NCI-H2029 treated with DMSO at 0.1 percent for 48 hours (cell line): ENCODE data around the gene UMAD1.
A peak's percentile ranks its signal among the peaks of the same experiment; 100 is the strongest.
"Not testable (repeated sequence)": the region's sequence is repeated elsewhere in the genome, so short reads cannot be mapped to it uniquely, and the experiment has no call there.

Experiments
- DNase-seq: peaks from one replicate; lab custom pipeline; 2025; lab: John Stamatoyannopoulos, UW

UMAD1 gene

GRCh38 chr7:7652798-7653540 is 12.4 kb downstream of the UMAD1 start:
- DNase-seq: no peak

GRCh38 chr7:7653593-7654187 is 13.1 kb downstream of the UMAD1 start:
- no peak for DNase-seq

GRCh38 chr7:7654964-7655715 is 14.6 kb downstream of the UMAD1 start:
- DNase-seq: no peak

- DNase-seq: not testable (repeated sequence)
Measured at GRCh38 chr7:7656459-7656858, 15.9 kb downstream of the UMAD1 start.

- no peak for DNase-seq
Measured at GRCh38 chr7:7662527-7662926, 22.0 kb downstream of the UMAD1 start.

GRCh38 chr7:7664291-7664690 is 23.7 kb downstream of the UMAD1 start:
- no peak for DNase-seq

- DNase-seq: no peak
Measured at GRCh38 chr7:7665031-7665430, 24.5 kb downstream of the UMAD1 start.

- no peak for DNase-seq
Measured at GRCh38 chr7:7667187-7667586, 26.6 kb downstream of the UMAD1 start.

GRCh38 chr7:7668706-7669105 is 28.2 kb downstream of the UMAD1 start:
- DNase-seq: no peak

- DNase-seq: no peak
Measured at GRCh38 chr7:7670490-7670889, 29.9 kb downstream of the UMAD1 start.

- no peak for DNase-seq
Measured at GRCh38 chr7:7671361-7671760, 30.8 kb downstream of the UMAD1 start.

GRCh38 chr7:7672545-7673239 is 32.1 kb downstream of the UMAD1 start:
- DNase-seq: no peak

- DNase-seq: no peak
Measured at GRCh38 chr7:7673240-7673550, 32.6 kb downstream of the UMAD1 start.

GRCh38 chr7:7675686-7676085 is 35.1 kb downstream of the UMAD1 start:
- no peak for DNase-seq

- DNase-seq: peak; percentile 45
Measured at GRCh38 chr7:7679640-7680039, 39.1 kb downstream of the UMAD1 start.

- peak; percentile 82 for DNase-seq
Measured at GRCh38 chr7:7681191-7681935, 40.8 kb downstream of the UMAD1 start.

- no peak for DNase-seq
Measured at GRCh38 chr7:7681936-7682329, 41.4 kb downstream of the UMAD1 start.

GRCh38 chr7:7682861-7683260 is 42.3 kb downstream of the UMAD1 start:
- no peak for DNase-seq

- DNase-seq: no peak
Measured at GRCh38 chr7:7686811-7687508, 46.4 kb downstream of the UMAD1 start.

GRCh38 chr7:7687800-7688199 is 47.2 kb downstream of the UMAD1 start:
- DNase-seq: no peak

GRCh38 chr7:7688310-7688709 is 47.8 kb downstream of the UMAD1 start:
- no peak for DNase-seq
